Muscle layer of colon (tissue), 2 donors: Measurements from ENCODE around the gene TMEM185B.
"Not testable (repeated sequence)": the region's sequence is repeated elsewhere in the genome, so short reads cannot be mapped to it uniquely, and the experiment has no call there.

Experiments used
- H3K27ac ChIP-seq: one replicate; pipeline ENCODE4 v1.7.0; 2013; ENCODE audit warnings: low read depth, mild to moderate bottlenecking, low read length, moderate library complexity
- H3K27me3 ChIP-seq, 2 donors: one replicate each; pipeline ENCODE4 v1.7.0; 2013; ENCODE audit warnings: low read length in 2 of 2, mild to moderate bottlenecking in 2 of 2; ENCODE audit not compliant: insufficient read depth in 2 of 2, control insufficient read depth in 1 of 2
- H3K36me3 ChIP-seq: one replicate; pipeline ENCODE4 v1.7.0; 2013; ENCODE audit warnings: mild to moderate bottlenecking, low read length; ENCODE audit not compliant: insufficient read depth
- H3K4me1 ChIP-seq: one replicate; pipeline ENCODE4 v1.7.0; 2013; ENCODE audit warnings: mild to moderate bottlenecking, low read length; ENCODE audit not compliant: insufficient read depth
- H3K4me3 ChIP-seq, 2 donors: one replicate each; pipeline ENCODE4 v1.7.0; 2013; ENCODE audit warnings: low read length in 2 of 2, low read depth in 1 of 2, mild to moderate bottlenecking in 1 of 2, moderate library complexity in 1 of 2
- H3K9ac ChIP-seq: one replicate; pipeline ENCODE4 v1.7.0; 2013; ENCODE audit warnings: low read length
- H3K9me3 ChIP-seq: one replicate; pipeline ENCODE4 v1.7.0; 2013; ENCODE audit warnings: mild to moderate bottlenecking, low read length
- donor health status: abdominal sarcoma.
- donor health status: Adenocarcinoma of cecum.

TMEM185B gene

GRCh38 chr2:120218181-120218580 lies 5.0 kb downstream of the TMEM185B start:
- Histone ChIP-seq H3K9ac (no peak overlapping the region), H3K4me3 (no peak overlapping the region), H3K9me3 (no peaks in the 10 kb centered on the region), H3K27ac (no peak overlapping the region), H3K36me3 (no peaks in the 10 kb centered on the region), H3K4me1 (peaks cover 19% of the 10 kb centered on the region), H3K27me3 (no peaks in the 10 kb centered on the region)

DNA sequence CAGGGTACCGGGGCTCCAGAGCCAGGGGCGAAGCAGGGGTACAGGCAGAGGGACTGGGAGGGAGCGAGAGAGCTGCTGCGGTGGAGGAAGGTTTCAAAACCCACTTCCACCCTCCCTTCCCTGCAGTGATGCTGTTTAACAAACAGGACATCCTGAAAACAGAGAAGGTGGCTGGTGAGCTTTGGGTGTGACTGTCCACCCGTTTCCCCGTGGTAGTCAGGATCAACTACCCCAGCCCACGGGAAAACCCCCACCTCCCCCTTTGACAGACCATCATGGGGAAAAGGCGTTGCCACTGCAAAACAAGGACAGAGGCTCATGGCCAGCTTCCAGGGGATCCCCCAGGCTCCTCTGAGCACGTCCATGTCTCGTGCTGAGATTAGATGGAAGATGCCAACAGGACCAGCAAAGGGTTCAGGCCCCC lies 12.9 kb downstream of the TMEM185B start:
- no peak overlapping the region for H3K4me3 ChIP-seq

GRCh38 chr2:120209427-120210269 lies 13.6 kb downstream of the TMEM185B start:
- H3K9ac ChIP-seq, result no peak overlapping the region
- no peaks in the 10 kb centered on the region for H3K36me3 ChIP-seq
- no peaks in the 10 kb centered on the region for H3K4me1 ChIP-seq
- H3K27me3 ChIP-seq, result no peaks in the 10 kb centered on the region
- no peak overlapping the region for H3K4me3 ChIP-seq
- H3K27ac ChIP-seq, result no peak overlapping the region
- no peaks in the 10 kb centered on the region for H3K9me3 ChIP-seq

More for the DNA sequence above, 12.9 kb downstream of the TMEM185B start:
- no peaks in the 10 kb centered on the region for H3K4me1 ChIP-seq
- H3K36me3 ChIP-seq, result no peaks in the 10 kb centered on the region
- H3K9me3 ChIP-seq, result no peaks in the 10 kb centered on the region
- no peak overlapping the region for H3K9ac ChIP-seq
- no peak overlapping the region for H3K27ac ChIP-seq
- H3K27me3 ChIP-seq, result no peaks in the 10 kb centered on the region

GRCh38 chr2:120208381-120209353 lies 14.5 kb downstream of the TMEM185B start:
- no peaks in the 10 kb centered on the region for H3K9me3 ChIP-seq
- no peak overlapping the region for H3K4me3 ChIP-seq
- no peak overlapping the region for H3K9ac ChIP-seq

GRCh38 chr2:120206022-120206581 lies 17.1 kb downstream of the TMEM185B start:
- no peak overlapping the region for H3K9ac ChIP-seq
- no peak overlapping the region for H3K4me3 ChIP-seq
- H3K27me3 ChIP-seq, result no peaks in the 10 kb centered on the region
- no peaks in the 10 kb centered on the region for H3K36me3 ChIP-seq
- H3K9me3 ChIP-seq, result no peaks in the 10 kb centered on the region
- no peak overlapping the region for H3K27ac ChIP-seq
- peaks cover 5% of the 10 kb centered on the region for H3K4me1 ChIP-seq

More at GRCh38 chr2:120208381-120209353, 14.5 kb downstream of the TMEM185B start:
- Histone ChIP-seq H3K27me3 (no peaks in the 10 kb centered on the region), H3K4me1 (no peaks in the 10 kb centered on the region), H3K36me3 (no peaks in the 10 kb centered on the region), H3K27ac (no peak overlapping the region)

- no peak overlapping the region for H3K9ac ChIP-seq
- no peaks in the 10 kb centered on the region for H3K36me3 ChIP-seq
- H3K27ac ChIP-seq, result no peak overlapping the region
- H3K4me1 ChIP-seq, result peaks cover 5% of the 10 kb centered on the region
- H3K27me3 ChIP-seq, result no peaks in the 10 kb centered on the region
- no peaks in the 10 kb centered on the region for H3K9me3 ChIP-seq
- no peak overlapping the region for H3K4me3 ChIP-seq
Observed at GRCh38 chr2:120204945-120205670, 18.1 kb downstream of the TMEM185B start.

DNA sequence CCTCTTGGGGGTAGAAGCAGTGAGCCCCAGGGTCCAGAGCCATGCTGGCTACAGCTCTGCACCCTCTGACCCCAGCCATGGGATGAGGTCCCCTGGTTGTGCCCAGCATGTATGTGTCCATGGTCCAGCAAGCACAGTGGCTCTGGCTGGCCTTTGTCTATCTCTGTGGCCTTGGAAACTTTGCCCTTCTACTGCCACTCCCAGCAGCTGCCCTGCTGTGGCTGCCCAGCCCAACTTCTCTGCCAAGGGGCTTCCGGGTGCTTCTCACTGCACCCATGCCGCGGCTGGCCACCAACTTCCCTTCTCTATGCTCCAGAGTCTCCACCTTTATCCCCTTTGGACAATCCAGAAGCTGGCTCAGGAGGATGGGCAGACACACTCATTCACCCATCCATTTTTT lies 18.8 kb downstream of the TMEM185B start:
- Histone ChIP-seq H3K9me3 (no peaks in the 10 kb centered on the region), H3K4me1 (peaks cover 5% of the 10 kb centered on the region), H3K27ac (no peak overlapping the region), H3K9ac (no peak overlapping the region), H3K4me3 (no peak overlapping the region), H3K27me3 (no peaks in the 10 kb centered on the region), H3K36me3 (no peaks in the 10 kb centered on the region)

DNA sequence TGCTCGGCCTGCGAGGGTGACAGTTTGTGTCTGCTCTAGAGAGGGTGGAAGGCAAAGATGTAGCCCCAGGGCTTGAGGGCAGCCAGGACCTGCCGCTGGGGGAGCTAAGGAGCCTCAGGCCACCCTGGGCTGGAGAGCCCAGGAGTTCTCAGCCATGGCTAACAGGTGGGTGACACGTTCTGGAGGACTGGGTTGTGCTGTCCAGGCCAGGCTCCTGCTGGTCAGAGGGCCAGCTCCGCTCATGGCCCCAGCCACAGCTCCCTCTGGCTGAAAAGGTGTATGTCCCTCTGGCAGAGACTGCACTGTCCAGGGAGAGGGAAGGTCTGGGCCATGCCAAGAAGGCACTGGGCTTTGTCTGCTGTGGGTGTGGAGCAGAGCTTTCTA lies 19.2 kb downstream of the TMEM185B start:
- Histone ChIP-seq H3K36me3 (no peaks in the 10 kb centered on the region), H3K27me3 (no peaks in the 10 kb centered on the region), H3K4me1 (peaks cover 5% of the 10 kb centered on the region), H3K9ac (no peak overlapping the region), H3K9me3 (no peaks in the 10 kb centered on the region), H3K27ac (no peak overlapping the region), H3K4me3 (no peak overlapping the region)

DNA sequence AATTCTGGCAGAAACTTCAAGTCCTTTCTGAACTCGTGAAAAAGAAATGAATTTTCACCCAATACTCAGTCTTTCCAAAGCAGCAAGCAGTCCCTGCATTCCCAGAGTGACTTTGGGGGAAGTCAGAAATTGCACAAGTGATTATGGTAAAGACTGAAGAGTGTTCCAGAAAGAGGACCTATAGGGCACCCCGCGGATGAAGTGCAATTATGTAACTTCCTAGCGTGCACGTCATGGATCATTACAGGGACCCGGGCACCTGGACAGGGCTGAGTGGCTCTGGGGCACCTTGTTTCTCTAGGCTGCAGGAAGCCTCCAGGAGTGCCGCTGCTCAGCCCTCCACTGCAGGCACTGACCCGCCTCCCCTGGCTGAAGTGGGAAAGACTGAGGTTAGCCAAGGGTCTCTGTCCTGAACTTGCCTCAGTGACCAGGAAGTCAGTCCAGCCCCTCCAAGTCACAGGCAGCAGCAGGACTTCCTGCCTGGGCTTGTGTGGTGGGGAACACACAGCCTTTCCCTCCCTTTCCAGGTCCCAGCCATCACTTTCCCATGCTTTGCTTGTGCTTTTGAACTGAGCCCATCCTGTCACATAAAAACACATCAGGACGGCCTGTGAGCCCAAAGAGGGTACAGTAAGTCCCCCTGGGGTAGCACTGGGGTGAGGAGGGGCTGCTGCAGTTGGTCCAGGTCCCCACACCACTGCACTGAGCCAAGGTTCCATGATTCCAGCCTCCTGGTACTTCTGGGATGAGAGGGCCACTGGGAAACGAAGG lies 19.8 kb downstream of the TMEM185B start:
- H3K36me3 ChIP-seq, result no peaks in the 10 kb centered on the region
- no peak overlapping the region for H3K4me3 ChIP-seq
- H3K27me3 ChIP-seq, result no peaks in the 10 kb centered on the region
- H3K27ac ChIP-seq, result no peak overlapping the region
- H3K9me3 ChIP-seq, result no peaks in the 10 kb centered on the region
- H3K4me1 ChIP-seq, result peaks cover 5% of the 10 kb centered on the region
- H3K9ac ChIP-seq, result no peak overlapping the region

DNA sequence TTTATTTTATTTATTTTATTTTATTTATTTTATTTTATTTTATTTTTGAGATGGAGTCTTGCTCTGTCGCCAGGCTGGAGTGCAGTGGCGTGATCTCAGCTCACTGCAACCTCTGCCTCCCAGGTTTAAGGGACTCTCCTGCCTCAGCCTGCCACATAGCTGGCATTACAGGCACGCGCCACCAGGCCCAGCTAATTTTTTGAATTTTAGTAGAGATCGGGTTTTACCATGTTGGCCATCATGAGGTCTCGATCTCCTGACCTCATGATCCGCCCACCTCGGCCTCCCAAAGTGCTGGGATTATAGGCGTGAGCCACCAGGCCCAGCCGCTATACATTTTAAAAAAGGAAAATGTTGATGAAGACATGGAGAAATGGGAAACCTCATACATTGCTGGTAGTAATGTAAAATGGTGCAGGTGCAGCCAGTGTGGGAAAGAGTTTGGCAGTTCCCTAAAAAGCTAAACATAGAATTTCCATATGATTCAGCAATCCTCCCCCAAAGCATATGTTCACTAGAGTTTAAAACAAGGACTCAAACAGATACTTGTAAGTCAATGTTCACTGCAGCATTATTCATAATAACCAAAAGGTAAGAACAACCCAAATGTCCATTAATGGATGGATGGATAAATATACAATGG lies 23.3 kb downstream of the TMEM185B start:
- not testable (repeated sequence) for H3K27me3 ChIP-seq, H3K4me3 ChIP-seq, H3K4me1 ChIP-seq, H3K27ac ChIP-seq, H3K9ac ChIP-seq, H3K9me3 ChIP-seq, H3K36me3 ChIP-seq
